Neural cell (in vitro differentiated cells): Measurements from ENCODE around the gene PTPDC1. TPM values are rescaled to one million over a fixed set of nuclear protein-coding genes. Genes with fewer than 3 reads are reported as not detected.

Experiments
- H2AFZ ChIP-seq: fragments of 200-600, 300-800 bp; sonication (generic), shearing (Covaris generic); 2 replicates; pipeline ENCODE4 v1.6.0; 2014; ENCODE audit warnings: low read depth, mild to moderate bottlenecking, antibody characterized with exemption, low read length, moderate library complexity
- H3F3A ChIP-seq: fragments of 200-600 bp; shearing (Covaris generic); 2 replicates; pipeline ENCODE4 v1.6.1; 2016; ENCODE audit warnings: mild to moderate bottlenecking, moderate library complexity, mixed read lengths, antibody characterized with exemption, low read length; ENCODE audit not compliant: insufficient read depth, poor library complexity, severe bottlenecking
- H3K27ac ChIP-seq: fragments of 200-600, 300-800 bp; sonication (generic), shearing (Covaris generic); 2 replicates; pipeline ENCODE4 v1.5.1; 2014; ENCODE audit warnings: mild to moderate bottlenecking, low read length, moderate library complexity
- H3K27me3 ChIP-seq: fragments of 300-800, 200-600 bp; sonication (generic), shearing (Covaris generic); 2 replicates; pipeline ENCODE4 v1.6.0; 2014; ENCODE audit warnings: mild to moderate bottlenecking, low read depth, low read length, moderate library complexity; ENCODE audit not compliant: insufficient read depth
- H3K36me3 ChIP-seq: fragments of 300-800, 200-600 bp; sonication (generic), shearing (Covaris generic); 2 replicates; pipeline ENCODE4 v1.5.1; 2014; ENCODE audit warnings: mild to moderate bottlenecking, antibody characterized with exemption, low read length, moderate library complexity; ENCODE audit not compliant: insufficient read depth
- H3K4me2 ChIP-seq: fragments of 300-800, 200-600 bp; sonication (generic), shearing (Covaris generic); 2 replicates; pipeline ENCODE4 v1.6.0; 2014; ENCODE audit warnings: mild to moderate bottlenecking, low read length
- H3K4me3 ChIP-seq: fragments of 300-800, 200-600 bp; sonication (generic), shearing (Covaris generic); 2 replicates; pipeline ENCODE4 v1.5.1; 2014; ENCODE audit warnings: mild to moderate bottlenecking, low read length, moderate library complexity
- H3K79me2 ChIP-seq: fragments of 200-600 bp; shearing (Covaris generic); replicated peaks from 2 replicates; pipeline ENCODE4 v1.6.0; 2014; ENCODE audit warnings: mild to moderate bottlenecking, low read length, moderate library complexity; ENCODE audit not compliant: insufficient read depth
- H3K9ac ChIP-seq: fragments of 300-800, 200-600 bp; sonication (generic), shearing (Covaris generic); 2 replicates; pipeline ENCODE4 v1.6.1; 2016; ENCODE audit warnings: mild to moderate bottlenecking, low read length, mixed read lengths
- H3K9me2 ChIP-seq: fragments of 200-600 bp; shearing (Covaris generic); 2 replicates; pipeline ENCODE4 v1.6.1; 2016; ENCODE audit warnings: mild to moderate bottlenecking, low read length, mixed read lengths; ENCODE audit not compliant: insufficient read depth
- H3K9me3 ChIP-seq: fragments of 200-600, 300-800 bp; sonication (generic), shearing (Covaris generic); 2 replicates; pipeline ENCODE4 v1.6.1; 2016; ENCODE audit warnings: mild to moderate bottlenecking, mixed run types, low read length, moderate library complexity, mixed read lengths
- H4K20me1 ChIP-seq: fragments of 200-600 bp; shearing (Covaris generic); 2 replicates; pipeline ENCODE4 v1.6.1; 2016; ENCODE audit warnings: mild to moderate bottlenecking, mixed run types; ENCODE audit not compliant: insufficient read depth
- CTCF ChIP-seq: fragments of 450-650 bp; IDR thresholded peaks from 2 replicates; pipeline ENCODE4 v1.5.1; 2014; ENCODE audit warnings: antibody characterized with exemption, mild to moderate bottlenecking, moderate library complexity; ENCODE audit not compliant: poor library complexity, severe bottlenecking
- EP300 ChIP-seq: fragments of 450-650 bp; conservative IDR thresholded peaks from 2 replicates; pipeline ENCODE4 v1.6.1; 2014; ENCODE audit warnings: antibody characterized with exemption, mild to moderate bottlenecking, moderate library complexity; ENCODE audit not compliant: poor library complexity, severe bottlenecking
- EZH2 ChIP-seq: fragments of 200-600, 300-800 bp; shearing (Covaris generic), sonication (generic); IDR thresholded peaks from 2 replicates; pipeline ENCODE4 v1.6.1; 2014; ENCODE audit warnings: antibody characterized with exemption, low read length, borderline replicate concordance, mild to moderate bottlenecking; ENCODE audit not compliant: insufficient read depth, poor library complexity, severe bottlenecking
- MXI1 ChIP-seq: fragments of 450-650 bp; conservative IDR thresholded peaks from 2 replicates; pipeline ENCODE4 v1.6.1; 2014; ENCODE audit warnings: antibody characterized with exemption, mild to moderate bottlenecking; ENCODE audit not compliant: poor library complexity, severe bottlenecking
- POLR2AphosphoS5 ChIP-seq: IDR thresholded peaks from 2 replicates; pipeline ENCODE4 v1.6.1; 2012
- RAD21 ChIP-seq: fragments of 450-650 bp; conservative IDR thresholded peaks from 2 replicates; pipeline ENCODE4 v1.6.1; 2014; ENCODE audit warnings: antibody characterized with exemption, mild to moderate bottlenecking, moderate library complexity
- REST ChIP-seq: IDR thresholded peaks from 2 replicates; pipeline ENCODE4 v1.6.1; 2012; ENCODE audit warnings: borderline replicate concordance
- SMC3 ChIP-seq: fragments of 450-650 bp; conservative IDR thresholded peaks from 2 replicates; pipeline ENCODE4 v1.6.1; 2014; ENCODE audit warnings: antibody characterized with exemption, mild to moderate bottlenecking, moderate library complexity; ENCODE audit not compliant: poor library complexity
- TAF1 ChIP-seq: IDR thresholded peaks from 2 replicates; pipeline ENCODE4 v1.6.1; 2012; ENCODE audit warnings: low read depth
- polyA plus RNA-seq: library from polyadenylated mRNA; depleted of rRNA; stranded (reverse); fragments of >200 nt; gene quantifications from 2 replicates; pipeline ENCODE4 v1.2.3, GENCODE V29; 2014

The PTPDC1 gene
- polyA plus RNA-seq, 1 donor from 2014 or later: 23.7 TPM

- no peak overlapping the region for H3K4me2 ChIP-seq
- H2AFZ ChIP-seq: no peak overlapping the region
- H4K20me1 ChIP-seq: no peaks in the 10 kb centered on the region
- no peaks in the 10 kb centered on the region for H3F3A ChIP-seq
- H3K9me3 ChIP-seq: no peaks in the 10 kb centered on the region
- peaks cover 5% of the 10 kb centered on the region for H3K36me3 ChIP-seq
- TF ChIP-seq POLR2AphosphoS5 (no peak), RAD21 (no peak), REST (no peak)
- H3K27ac ChIP-seq: no peak overlapping the region
- H3K27me3 ChIP-seq: no peaks in the 10 kb centered on the region
- no peak overlapping the region for H3K9ac ChIP-seq
- H3K79me2 ChIP-seq: no peaks in the 10 kb centered on the region
- H3K9me2 ChIP-seq: no peaks in the 10 kb centered on the region
- no peak overlapping the region for H3K4me3 ChIP-seq
Measured at GRCh38 chr9:94108584-94108983, 24.3 kb downstream of the PTPDC1 start.

- Histone ChIP-seq H2AFZ (no peak overlapping the region), H3K9ac (no peak overlapping the region), H3K27me3 (no peaks in the 10 kb centered on the region), H3F3A (no peaks in the 10 kb centered on the region), H3K36me3 (no peaks in the 10 kb centered on the region), H3K4me2 (no peak overlapping the region), H3K9me2 (no peaks in the 10 kb centered on the region), H3K27ac (no peak overlapping the region), H3K79me2 (no peaks in the 10 kb centered on the region), H4K20me1 (no peaks in the 10 kb centered on the region), H3K4me3 (no peak overlapping the region), H3K9me3 (no peaks in the 10 kb centered on the region)
- TF ChIP-seq MXI1 (no peak), RAD21 (no peak), CTCF (no peak), SMC3 (no peak), TAF1 (no peak), POLR2AphosphoS5 (no peak), REST (no peak), EZH2 (no peak), EP300 (no peak)
Measured at GRCh38 chr9:94110821-94111252, 26.6 kb downstream of the PTPDC1 start.
